NB4 (cell line): ENCODE measurements around the gene ZSWIM1.

Source experiments
- MYC ChIP-seq: IDR thresholded peaks from 2 replicates; pipeline ENCODE4 v1.6.1; 2011; ENCODE audit warnings: low read depth, low read length
- TF ChIP-seq, protein P1 (sequence below): IDR thresholded peaks from one replicate; pipeline ENCODE4 v1.5.1; 2012; ENCODE audit warnings: low read depth, low read length

DNA sequence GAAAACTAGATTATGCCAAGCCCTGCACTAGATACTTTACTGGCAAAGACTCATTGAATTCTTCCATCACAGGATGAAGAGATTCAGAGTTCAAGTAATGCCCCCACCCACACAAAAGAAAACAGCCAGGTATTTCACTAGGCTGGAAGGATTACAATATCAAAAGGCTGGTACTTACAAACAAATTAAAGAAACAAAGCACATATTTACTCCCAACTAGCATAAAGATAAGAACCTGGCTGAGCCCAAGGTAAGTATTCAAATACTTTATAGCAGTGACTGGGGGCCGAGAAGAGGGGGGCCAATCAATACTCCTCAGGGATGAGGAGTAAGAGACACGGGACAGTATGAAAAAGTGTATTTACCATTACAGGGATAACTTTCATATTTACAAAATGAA is 27.5 kb upstream of the ZSWIM1 start:
- TF ChIP-seq, protein P1, sequence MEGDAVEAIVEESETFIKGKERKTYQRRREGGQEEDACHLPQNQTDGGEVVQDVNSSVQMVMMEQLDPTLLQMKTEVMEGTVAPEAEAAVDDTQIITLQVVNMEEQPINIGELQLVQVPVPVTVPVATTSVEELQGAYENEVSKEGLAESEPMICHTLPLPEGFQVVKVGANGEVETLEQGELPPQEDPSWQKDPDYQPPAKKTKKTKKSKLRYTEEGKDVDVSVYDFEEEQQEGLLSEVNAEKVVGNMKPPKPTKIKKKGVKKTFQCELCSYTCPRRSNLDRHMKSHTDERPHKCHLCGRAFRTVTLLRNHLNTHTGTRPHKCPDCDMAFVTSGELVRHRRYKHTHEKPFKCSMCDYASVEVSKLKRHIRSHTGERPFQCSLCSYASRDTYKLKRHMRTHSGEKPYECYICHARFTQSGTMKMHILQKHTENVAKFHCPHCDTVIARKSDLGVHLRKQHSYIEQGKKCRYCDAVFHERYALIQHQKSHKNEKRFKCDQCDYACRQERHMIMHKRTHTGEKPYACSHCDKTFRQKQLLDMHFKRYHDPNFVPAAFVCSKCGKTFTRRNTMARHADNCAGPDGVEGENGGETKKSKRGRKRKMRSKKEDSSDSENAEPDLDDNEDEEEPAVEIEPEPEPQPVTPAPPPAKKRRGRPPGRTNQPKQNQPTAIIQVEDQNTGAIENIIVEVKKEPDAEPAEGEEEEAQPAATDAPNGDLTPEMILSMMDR: no peak
- no peak for TF ChIP-seq MYC
